PFSK-1 (cell line): Measurements from ENCODE around the gene TCF4.

ENCODE experiments used
- FOXP2 ChIP-seq: optimal IDR thresholded peaks from 2 replicates; pipeline ENCODE3; 2011; ENCODE audit warnings: borderline replicate concordance, control low read depth, inconsistent platforms; ENCODE audit not compliant: insufficient read depth; ENCODE audit errors: extremely low read length, extremely low read depth
- POLR2AphosphoS5 ChIP-seq: IDR thresholded peaks from 2 replicates; pipeline ENCODE4 v1.6.1; 2012; ENCODE audit warnings: low read depth, mild to moderate bottlenecking, control low read depth, low read length, moderate library complexity
- REST ChIP-seq, 2 experiments: IDR thresholded peaks; 2 replicates each; pipeline versions ENCODE4 v1.6.1 to v1.8.0; 2011 to 2012; ENCODE audit warnings: low read depth in 2 of 2, low read length in 2 of 2, control low read depth in 1 of 2, inconsistent platforms in 1 of 2, mild to moderate bottlenecking in 1 of 2, moderate library complexity in 1 of 2; ENCODE audit not compliant: insufficient read depth in 1 of 2
- SIN3A ChIP-seq: IDR thresholded peaks from 2 replicates; pipeline ENCODE4 v1.6.1; 2012; ENCODE audit warnings: mild to moderate bottlenecking, low read length, moderate library complexity, borderline replicate concordance; ENCODE audit not compliant: insufficient read depth
- TAF1 ChIP-seq: IDR thresholded peaks from 2 replicates; pipeline ENCODE4 v1.6.1; 2012; ENCODE audit warnings: low read length, control low read depth, borderline replicate concordance; ENCODE audit not compliant: insufficient read depth

The TCF4 gene

GRCh38 chr18:55376387-55376786, 211.6 kb downstream of the TCF4 start:
- TF ChIP-seq TAF1 (no peak), REST (IDR thresholded peaks at IDR 0.05; ENCODE audit: insufficient read depth in 1 of 2, low read depth in 2 of 2, low read length in 2 of 2) (no peak), POLR2AphosphoS5 (no peak), SIN3A (no peak), FOXP2 (no peak)

GRCh38 chr18:55375930-55376329, 212.1 kb downstream of the TCF4 start:
- TF ChIP-seq POLR2AphosphoS5: no peak

- TF ChIP-seq FOXP2 (no peak), REST (IDR thresholded peaks at IDR 0.05; ENCODE audit: insufficient read depth in 1 of 2, low read depth in 2 of 2, low read length in 2 of 2) (no peak), TAF1 (no peak), POLR2AphosphoS5 (no peak), SIN3A (no peak)
Measured at GRCh38 chr18:55374741-55375140, 213.3 kb downstream of the TCF4 start.

GRCh38 chr18:55372209-55372608, 215.8 kb downstream of the TCF4 start:
- no peak for TF ChIP-seq POLR2AphosphoS5
- no peak for TF ChIP-seq SIN3A
- TF ChIP-seq REST (IDR thresholded peaks at IDR 0.05; ENCODE audit: insufficient read depth in 1 of 2, low read depth in 2 of 2, low read length in 2 of 2): no peak
- TF ChIP-seq TAF1: no peak
- no peak for TF ChIP-seq FOXP2

GRCh38 chr18:55370936-55371335, 217.1 kb downstream of the TCF4 start:
- TF ChIP-seq TAF1 (no peak), POLR2AphosphoS5 (no peak), FOXP2 (no peak), SIN3A (no peak), REST (IDR thresholded peaks at IDR 0.05; ENCODE audit: insufficient read depth in 1 of 2, low read depth in 2 of 2, low read length in 2 of 2) (no peak)
